H1 (cell line): ENCODE data around the gene BMX. TPM values are rescaled to one million over a fixed set of nuclear protein-coding genes. Genes with fewer than 3 reads are reported as not detected.

Experiments used
- CTCF ChIA-PET: fragments of 300-600 bp; sonication (Branson Sonifier 250); formaldehyde crosslinking; loops from one replicate; lab custom pipeline; 2021; ENCODE audit not compliant: partially characterized antibody; lab: Charles Lee
- POLR2A ChIA-PET: fragments of 300-600 bp; sonication (Branson Sonifier 250); formaldehyde crosslinking; loops from one replicate; lab custom pipeline; 2021; ENCODE audit warnings: inconsistent platforms; ENCODE audit not compliant: partially characterized antibody; lab: Charles Lee
- DNase-seq, 2 experiments: peaks; one replicate each; pipeline versions ENCODE4 v3.0.0 to v3.0.0-alpha.2; 2010 to 2022; ENCODE audit warnings: low spot score in 2 of 2, low read depth in 1 of 2, mixed read lengths in 1 of 2
- FAIRE-seq: peaks from 2 replicates; lab custom pipeline; 2011; peaks lifted over from hg19 to GRCh38; lab: Jason Lieb, UNC
- H2AFZ ChIP-seq: 2 replicates; pipeline ENCODE4 v1.8.1; 2012; ENCODE audit warnings: low read length, inconsistent platforms
- H2AK5ac ChIP-seq: 2 replicates; pipeline ENCODE4 v1.6.1; 2013; ENCODE audit warnings: low read depth, low read length
- H2BK120ac ChIP-seq: replicated peaks from 2 replicates; pipeline ENCODE3; 2013; ENCODE audit warnings: low read depth, low read length, inconsistent platforms
- H2BK12ac ChIP-seq: 2 replicates; pipeline ENCODE4 v1.6.1; 2013; ENCODE audit warnings: low read depth, low read length
- H2BK15ac ChIP-seq: 2 replicates; pipeline ENCODE4 v1.6.1; 2013; ENCODE audit warnings: low read length
- H2BK20ac ChIP-seq: 2 replicates; pipeline ENCODE4 v1.6.1; 2013; ENCODE audit warnings: low read length
- H2BK5ac ChIP-seq: 2 replicates; pipeline ENCODE4 v1.6.1; 2013; ENCODE audit warnings: low read depth, low read length
- H3K14ac ChIP-seq: 2 replicates; pipeline ENCODE4 v1.6.1; 2013; ENCODE audit warnings: inconsistent platforms; ENCODE audit not compliant: insufficient read length
- H3K18ac ChIP-seq: 2 replicates; pipeline ENCODE4 v1.6.1; 2013; ENCODE audit warnings: low read length; ENCODE audit errors: extremely low read depth
- H3K23ac ChIP-seq: 2 replicates; pipeline ENCODE4 v1.6.1; 2013; ENCODE audit warnings: inconsistent platforms; ENCODE audit not compliant: insufficient read length
- H3K23me2 ChIP-seq: 2 replicates; pipeline ENCODE4 v1.6.1; 2013; ENCODE audit warnings: low read depth, low read length
- H3K27ac ChIP-seq: 2 replicates; pipeline ENCODE4 v1.6.1; 2011; ENCODE audit warnings: low read depth, low read length, inconsistent platforms
- H3K27me3 ChIP-seq, 4 experiments: replicated peaks in 1 of 4; 1 replicate in 1 of 4; 2 replicates in 3 of 4; pipeline versions ENCODE4 v1.6.1 to v1.8.1; 2011 to 2013; ENCODE audit warnings: low read length in 3 of 4, mild to moderate bottlenecking in 3 of 4, inconsistent platforms in 2 of 4, mixed read lengths in 2 of 4, moderate library complexity in 1 of 4; ENCODE audit not compliant: control insufficient read depth in 3 of 4, insufficient read depth in 3 of 4; ENCODE audit errors: extremely low read depth in 1 of 4
- H3K36me3 ChIP-seq, 4 experiments: 2 replicates each; pipeline versions ENCODE4 v1.6.1 to v1.8.1; 2011 to 2013; ENCODE audit warnings: mild to moderate bottlenecking in 4 of 4, low read length in 3 of 4, moderate library complexity in 2 of 4, control low read depth in 1 of 4, inconsistent platforms in 1 of 4; ENCODE audit not compliant: insufficient read depth in 4 of 4, control insufficient read depth in 2 of 4
- H3K4ac ChIP-seq: replicated peaks from 2 replicates; pipeline ENCODE3; 2013; ENCODE audit warnings: low read length, low read depth, mixed read lengths, inconsistent platforms; ENCODE audit not compliant: insufficient read length
- H3K4me1 ChIP-seq, 4 experiments: replicated peaks in 1 of 4; 1 replicate in 1 of 4; 2 replicates in 3 of 4; pipeline versions ENCODE4 v1.6.1 to v1.8.1; 2011 to 2013; ENCODE audit warnings: low read length in 3 of 4, inconsistent platforms in 2 of 4, mixed read lengths in 1 of 4; ENCODE audit not compliant: insufficient read depth in 4 of 4, control insufficient read depth in 3 of 4
- H3K4me2 ChIP-seq, 2 experiments: 2 replicates each; pipeline versions ENCODE4 v1.6.1 to v1.8.1; 2011 to 2013; ENCODE audit warnings: low read depth in 2 of 2, low read length in 2 of 2, control low read depth in 1 of 2, inconsistent platforms in 1 of 2, mild to moderate bottlenecking in 1 of 2; ENCODE audit not compliant: insufficient read depth in 1 of 2
- H3K4me3 ChIP-seq, 4 experiments: fragments of 200-600, 300-600 bp in 1 of 4; sonication (generic), shearing (Covaris generic), sonication (Bioruptor Twin) in 1 of 4; 2 replicates each; pipeline versions ENCODE4 v1.5.1 to v1.8.1; 2011 to 2016; ENCODE audit warnings: low read length in 4 of 4, low read depth in 3 of 4, control low read depth in 2 of 4, inconsistent platforms in 2 of 4, mild to moderate bottlenecking in 2 of 4, mixed read lengths in 1 of 4, moderate library complexity in 1 of 4; ENCODE audit not compliant: insufficient read depth in 2 of 4; ENCODE audit errors: extremely low read depth in 1 of 4
- H3K56ac ChIP-seq: replicated peaks from 2 replicates; pipeline ENCODE3; 2013; ENCODE audit warnings: low read depth, mild to moderate bottlenecking, mixed read lengths, low read length, inconsistent platforms; ENCODE audit not compliant: insufficient read length
- H3K79me1 ChIP-seq: 2 replicates; pipeline ENCODE4 v1.6.1; 2013; ENCODE audit warnings: low read depth, low read length, control low read depth
- H3K79me2 ChIP-seq, 2 experiments: 2 replicates each; pipeline versions ENCODE4 v1.6.1 to v1.8.1; 2012 to 2013; ENCODE audit warnings: low read length in 2 of 2, mild to moderate bottlenecking in 2 of 2, inconsistent platforms in 1 of 2; ENCODE audit not compliant: insufficient read depth in 2 of 2, control insufficient read depth in 1 of 2
- H3K9ac ChIP-seq, 4 experiments: replicated peaks in 1 of 4; 1 replicate in 1 of 4; 2 replicates in 3 of 4; pipeline versions ENCODE4 v1.6.1 to v1.8.1; 2011 to 2013; ENCODE audit warnings: low read depth in 3 of 4, low read length in 3 of 4, control low read depth in 2 of 4, mild to moderate bottlenecking in 2 of 4, moderate library complexity in 2 of 4, inconsistent platforms in 1 of 4; ENCODE audit errors: extremely low read depth in 1 of 4
- H3K9me3 ChIP-seq, 2 experiments: 2 replicates each; pipeline versions ENCODE4 v1.6.1 to v1.8.1; 2012 to 2013; ENCODE audit warnings: mild to moderate bottlenecking in 2 of 2, moderate library complexity in 2 of 2, control low read depth in 1 of 2, inconsistent platforms in 1 of 2, low read depth in 1 of 2, low read length in 1 of 2, mixed read lengths in 1 of 2; ENCODE audit not compliant: insufficient read depth in 2 of 2
- H4K20me1 ChIP-seq, 2 experiments: replicated peaks in 1 of 2; 2 replicates each; pipeline versions ENCODE3 to v1.8.1; 2011 to 2013; ENCODE audit warnings: inconsistent platforms in 2 of 2, low read length in 2 of 2, mild to moderate bottlenecking in 1 of 2; ENCODE audit not compliant: insufficient read depth in 2 of 2, control insufficient read depth in 1 of 2
- H4K5ac ChIP-seq: 2 replicates; pipeline ENCODE4 v1.6.1; 2013; ENCODE audit warnings: low read length, low read depth, mixed read lengths, inconsistent platforms; ENCODE audit not compliant: insufficient read length
- H4K8ac ChIP-seq: 2 replicates; pipeline ENCODE4 v1.8.0; 2013; ENCODE audit warnings: mild to moderate bottlenecking, moderate library complexity, low read length, inconsistent platforms; ENCODE audit not compliant: insufficient read depth; ENCODE audit errors: extremely low read depth
- H4K91ac ChIP-seq: replicated peaks from 2 replicates; pipeline ENCODE3; 2013; ENCODE audit warnings: low read length, mixed read lengths, inconsistent platforms; ENCODE audit not compliant: insufficient read length
- CEBPB ChIP-seq: IDR thresholded peaks from 2 replicates; pipeline ENCODE4 v1.6.1; 2012; ENCODE audit warnings: low read depth, low read length
- GABPA ChIP-seq: IDR thresholded peaks from 2 replicates; pipeline ENCODE4 v1.6.1; 2011; ENCODE audit warnings: mild to moderate bottlenecking, low read length, moderate library complexity, borderline replicate concordance; ENCODE audit not compliant: insufficient read depth
- SRF ChIP-seq: IDR thresholded peaks from 2 replicates; pipeline ENCODE4 v1.6.1; 2011; ENCODE audit warnings: mild to moderate bottlenecking, low read depth, low read length, moderate library complexity
- SUZ12 ChIP-seq: fragments of 200-600 bp; sonication (generic); IDR thresholded peaks from 2 replicates; pipeline ENCODE4 v1.6.1; 2012; ENCODE audit warnings: mild to moderate bottlenecking, inconsistent platforms, low read length, moderate library complexity, mixed read lengths
- WGBS, 2 experiments: shearing (Covaris generic) in 1 of 2; methylation state at CpG; one replicate each; pipeline versions ENCODE4 v1.1.6 to v1.1.7; 2013 to 2015; ENCODE audit warnings: low lambda C conversion rate in 2 of 2, mixed read lengths in 2 of 2, inconsistent platforms in 1 of 2, low coverage in 1 of 2, missing lambda C conversion rate in 1 of 2; ENCODE audit not compliant: insufficient replicate concordance in 2 of 2, insufficient coverage in 1 of 2, insufficient read length in 1 of 2; ENCODE audit errors: extremely low coverage in 1 of 2, missing lambda C conversion rate in 1 of 2; 5-methylcytosine and 5-hydroxymethylcytosine counted together
- polyA plus RNA-seq, 7 experiments: library from polyadenylated mRNA; depleted of rRNA in 3 of 7; stranded (reverse) in 5 of 7; unstranded in 2 of 7; fragments of >200 nt in 5 of 7; fragments of 200-250 nt in 2 of 7; gene quantifications; 1 replicate in 5 of 7; 2 replicates in 1 of 7; 4 replicates in 1 of 7; pipeline versions ENCODE4 v1.2.1 to v1.2.3, GENCODE V29; 2011 to 2013; ENCODE audit warnings: missing spikeins in 2 of 7, mixed read lengths in 2 of 7
- total RNA-seq: library from RNA; stranded (reverse); fragmentation: NEBNext Ultra II Directional; extraction: Animal tissue kit (Norgen Biotek cat#: 25700); gene quantifications from 2 replicates; pipeline ENCODE4 v1.2.1, GENCODE V29; 2021
- TF ChIP-seq, protein P1 (sequence below): IDR thresholded peaks from 2 replicates; pipeline ENCODE4 v1.6.1; 2012; ENCODE audit warnings: low read length, inconsistent platforms

Gene BMX
- total and polyA plus RNA-seq, 2 of the 8 experiments (the other 6 are each of a cell fraction or from before 2014, with no cell fraction given) = not detected

DNA sequence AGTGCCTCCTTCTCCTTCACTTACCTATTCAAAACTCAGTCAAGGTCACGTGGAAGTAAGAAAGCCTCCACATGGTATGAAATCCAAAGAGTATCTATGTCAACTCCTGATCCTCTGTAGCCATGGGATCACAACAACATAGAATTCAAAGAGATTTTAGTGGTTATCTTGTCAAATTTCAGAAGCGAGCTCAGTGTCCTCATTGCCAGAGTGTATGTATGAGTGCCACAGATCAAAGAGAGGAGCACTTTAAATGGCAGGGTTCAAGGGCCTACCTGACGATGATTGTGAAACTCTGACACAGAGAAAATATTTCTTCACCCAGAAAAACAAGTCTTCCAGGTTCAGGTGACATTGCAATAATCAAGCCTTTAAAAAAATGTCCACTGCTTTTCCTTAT, 101.3 kb downstream of the BMX start:
- CTCF ChIA-PET = no interaction called here
- no peak overlapping the region for H3K4ac ChIP-seq
- H3K79me2 ChIP-seq = no peaks in the 10 kb centered on the region
- no peak overlapping the region for H3K18ac ChIP-seq
- H3K36me3 ChIP-seq = no peaks in the 10 kb centered on the region
- no peaks in the 10 kb centered on the region for H3K23me2 ChIP-seq
- no peak overlapping the region for H4K91ac ChIP-seq
- POLR2A ChIA-PET = no interaction called here
- H3K4me2 ChIP-seq = no peak overlapping the region
- no peak overlapping the region for H3K23ac ChIP-seq
- no peak overlapping the region for H3K56ac ChIP-seq
- H4K20me1 ChIP-seq = no peaks in the 10 kb centered on the region
- no peak overlapping the region for H2BK20ac ChIP-seq
- no peak overlapping the region for H3K27ac ChIP-seq
- no peak overlapping the region for H3K4me3 ChIP-seq
- H3K14ac ChIP-seq = no peak overlapping the region
- no peaks in the 10 kb centered on the region for H3K79me1 ChIP-seq
- no peak overlapping the region for H4K8ac ChIP-seq
- FAIRE-seq (no peak), DNase-seq (no peak)
- no peak overlapping the region for H2AK5ac ChIP-seq
- no peaks in the 10 kb centered on the region for H3K27me3 ChIP-seq
- WGBS, 2 experiments = 90% methylated on average over 3 of the region's 3 CpGs; no CpG with 5 or more reads in 1 of the 2 experiments
- H4K5ac ChIP-seq = no peak overlapping the region
- no peak overlapping the region for H3K9ac ChIP-seq
- no peak overlapping the region for H2BK12ac ChIP-seq
- H3K9me3 ChIP-seq = no peaks in the 10 kb centered on the region
- no peak overlapping the region for H2AFZ ChIP-seq
- no peak overlapping the region for H2BK120ac ChIP-seq
- H2BK15ac ChIP-seq = no peak overlapping the region
- no peaks in the 10 kb centered on the region for H3K4me1 ChIP-seq
- TF ChIP-seq SUZ12 (no peak), SRF (no peak), CEBPB (no peak), GABPA (no peak)
- TF ChIP-seq, protein P1, sequence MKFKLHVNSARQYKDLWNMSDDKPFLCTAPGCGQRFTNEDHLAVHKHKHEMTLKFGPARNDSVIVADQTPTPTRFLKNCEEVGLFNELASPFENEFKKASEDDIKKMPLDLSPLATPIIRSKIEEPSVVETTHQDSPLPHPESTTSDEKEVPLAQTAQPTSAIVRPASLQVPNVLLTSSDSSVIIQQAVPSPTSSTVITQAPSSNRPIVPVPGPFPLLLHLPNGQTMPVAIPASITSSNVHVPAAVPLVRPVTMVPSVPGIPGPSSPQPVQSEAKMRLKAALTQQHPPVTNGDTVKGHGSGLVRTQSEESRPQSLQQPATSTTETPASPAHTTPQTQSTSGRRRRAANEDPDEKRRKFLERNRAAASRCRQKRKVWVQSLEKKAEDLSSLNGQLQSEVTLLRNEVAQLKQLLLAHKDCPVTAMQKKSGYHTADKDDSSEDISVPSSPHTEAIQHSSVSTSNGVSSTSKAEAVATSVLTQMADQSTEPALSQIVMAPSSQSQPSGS = no peak
- no peak overlapping the region for H2BK5ac ChIP-seq
